ENCODE data around the gene PNLIPRP2.

GRCh38 chr10:116620423-116621400 lies at the start of gene PNLIPRP2:
- no peak for TF ChIP-seq YY1 (IDR thresholded peaks at IDR 0.05; ENCODE audit: insufficient read depth, insufficient read length)
- no peak for TF ChIP-seq ZNF274 (IDR thresholded peaks at IDR 0.05; ENCODE audit: low read depth, low read length)
- TF ChIP-seq SUZ12 (IDR thresholded peaks at IDR 0.05; ENCODE audit: extremely low read depth, insufficient read depth, insufficient read length): no peak

Measured in NT2/D1 (cell line).